LNCaP clone FGC (cell line): Measurements from ENCODE around the gene NACA2.
"Not testable (repeated sequence)": the region's sequence is repeated elsewhere in the genome, so short reads cannot be mapped to it uniquely, and the experiment has no call there.

Experiments used
- DNase-seq: peaks from one replicate; pipeline ENCODE4 v3.0.0-alpha.2; 2011; ENCODE audit warnings: low read depth
- H3K4me3 ChIP-seq: 2 replicates; pipeline ENCODE4 v1.5.1; 2011; ENCODE audit warnings: mild to moderate bottlenecking, low read depth, low read length, control low read depth
- TF ChIP-seq, protein P1 (sequence below): IDR thresholded peaks from 2 replicates; pipeline ENCODE4 v1.5.1; 2012; ENCODE audit warnings: mild to moderate bottlenecking; ENCODE audit not compliant: control insufficient read depth, insufficient read depth; ENCODE audit errors: extremely low read depth

Gene NACA2

DNA sequence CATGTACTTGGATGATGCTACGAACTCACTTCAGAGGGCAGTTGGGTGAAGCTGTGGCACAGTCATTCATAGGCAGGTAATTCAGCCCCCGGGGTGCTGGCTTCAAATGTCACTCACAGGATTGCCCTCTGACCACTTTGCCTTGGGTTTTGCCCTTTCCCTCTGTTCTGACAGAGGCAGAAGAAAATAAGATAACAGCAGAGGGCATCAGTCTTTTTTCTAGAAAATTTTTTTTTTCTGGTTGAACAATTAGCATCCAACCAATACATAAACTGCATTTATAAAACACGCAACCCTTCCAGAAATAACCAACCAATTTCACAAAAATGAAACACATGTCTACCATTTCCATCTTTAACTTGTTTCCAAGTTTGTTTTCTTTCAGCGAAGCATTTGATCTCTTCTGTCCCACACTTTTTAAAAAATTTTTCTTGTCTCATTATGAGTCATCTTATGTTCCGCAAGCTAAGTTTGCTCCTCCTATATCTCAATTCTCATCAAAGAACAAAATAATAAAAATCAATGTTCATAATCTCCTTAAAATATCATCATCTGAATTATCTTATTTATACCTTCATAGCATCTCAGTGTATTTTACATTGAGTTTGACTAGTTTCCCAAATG is 15.6 kb downstream of the NACA2 start:
- TF ChIP-seq, protein P1, sequence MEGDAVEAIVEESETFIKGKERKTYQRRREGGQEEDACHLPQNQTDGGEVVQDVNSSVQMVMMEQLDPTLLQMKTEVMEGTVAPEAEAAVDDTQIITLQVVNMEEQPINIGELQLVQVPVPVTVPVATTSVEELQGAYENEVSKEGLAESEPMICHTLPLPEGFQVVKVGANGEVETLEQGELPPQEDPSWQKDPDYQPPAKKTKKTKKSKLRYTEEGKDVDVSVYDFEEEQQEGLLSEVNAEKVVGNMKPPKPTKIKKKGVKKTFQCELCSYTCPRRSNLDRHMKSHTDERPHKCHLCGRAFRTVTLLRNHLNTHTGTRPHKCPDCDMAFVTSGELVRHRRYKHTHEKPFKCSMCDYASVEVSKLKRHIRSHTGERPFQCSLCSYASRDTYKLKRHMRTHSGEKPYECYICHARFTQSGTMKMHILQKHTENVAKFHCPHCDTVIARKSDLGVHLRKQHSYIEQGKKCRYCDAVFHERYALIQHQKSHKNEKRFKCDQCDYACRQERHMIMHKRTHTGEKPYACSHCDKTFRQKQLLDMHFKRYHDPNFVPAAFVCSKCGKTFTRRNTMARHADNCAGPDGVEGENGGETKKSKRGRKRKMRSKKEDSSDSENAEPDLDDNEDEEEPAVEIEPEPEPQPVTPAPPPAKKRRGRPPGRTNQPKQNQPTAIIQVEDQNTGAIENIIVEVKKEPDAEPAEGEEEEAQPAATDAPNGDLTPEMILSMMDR = no peak
- no peak for DNase-seq
- no peak overlapping the region for H3K4me3 ChIP-seq

DNA sequence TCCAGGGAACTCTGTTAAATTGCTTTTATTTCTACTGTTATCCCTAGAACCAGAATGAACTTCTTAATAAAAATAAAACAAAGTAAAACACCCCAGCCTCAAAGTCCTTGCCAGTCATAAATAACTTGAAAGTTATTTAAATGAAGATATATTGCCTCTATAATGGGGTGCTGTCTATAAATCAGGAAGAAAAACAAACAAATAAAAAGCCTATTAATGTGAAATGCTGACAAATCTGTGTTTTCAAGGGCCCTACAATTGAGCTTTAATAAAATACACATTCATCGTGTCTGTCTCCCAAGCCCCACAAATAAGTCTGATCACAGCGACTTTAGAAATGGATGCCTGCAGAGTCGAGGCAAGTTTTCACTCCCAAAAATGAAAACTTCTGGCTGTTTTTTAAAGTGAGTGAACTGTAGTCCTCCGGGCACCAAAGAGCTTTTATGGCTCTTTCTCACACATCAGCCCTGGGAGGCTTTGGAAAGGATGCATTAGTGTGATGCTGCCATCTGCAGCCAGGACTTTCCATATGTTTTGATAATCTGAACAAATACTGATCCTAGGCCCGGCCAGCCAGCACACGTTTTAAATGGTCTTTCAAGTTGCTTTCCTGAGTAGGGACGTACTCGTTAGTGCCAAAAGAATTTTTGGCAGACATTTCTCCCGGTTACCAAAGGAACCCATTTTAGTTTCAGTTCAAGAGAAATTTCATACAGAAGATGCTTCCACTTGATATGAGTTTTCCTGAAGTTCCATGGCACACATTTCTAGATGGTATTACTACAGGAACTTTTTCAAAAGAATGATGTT is 16.3 kb downstream of the NACA2 start:
- TF ChIP-seq, protein P1 = peak; percentile 70
- DNase-seq = peak; percentile 50
- no peak overlapping the region for H3K4me3 ChIP-seq

DNA sequence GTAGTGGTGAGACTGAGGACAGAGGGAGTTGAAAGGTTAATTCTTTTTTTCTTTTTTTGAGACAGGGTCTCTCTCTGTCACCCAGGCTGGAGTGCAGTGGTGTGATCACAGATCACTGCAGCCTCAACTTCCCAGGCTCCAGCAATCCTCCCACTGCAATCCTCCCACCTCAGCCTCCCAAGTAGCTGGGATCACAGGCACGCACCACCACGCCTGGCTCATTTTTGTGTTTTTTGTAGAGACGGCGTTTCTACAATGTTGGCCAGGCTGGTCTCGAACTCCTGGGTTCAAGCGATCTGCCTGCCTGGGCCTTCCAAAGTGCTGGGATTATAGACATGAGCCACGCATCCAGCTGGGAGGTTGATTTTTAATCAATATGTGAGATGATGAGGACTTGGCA is 18.5 kb downstream of the NACA2 start:
- DNase-seq, H3K4me3 ChIP-seq: not testable (repeated sequence)

DNA sequence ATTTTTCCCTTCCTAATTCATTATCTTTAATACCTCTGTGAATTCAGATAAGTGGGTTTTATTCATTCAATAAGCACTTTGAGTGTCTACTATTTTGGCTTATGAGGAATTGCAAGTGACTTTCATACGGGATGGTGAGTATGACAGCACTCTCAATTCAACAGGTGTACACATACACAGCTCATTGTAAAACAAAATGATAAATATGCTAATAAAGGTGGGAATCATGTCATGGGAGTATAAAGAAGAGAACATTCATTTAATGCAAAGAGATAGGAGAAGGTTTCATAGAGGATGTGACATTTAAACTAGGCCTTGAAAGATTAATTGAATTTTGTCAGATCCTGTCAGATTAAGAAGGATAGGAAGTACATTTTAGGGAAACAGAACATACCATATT is 19.4 kb downstream of the NACA2 start:
- no peak for DNase-seq
- TF ChIP-seq, protein P1 = no peak
- H3K4me3 ChIP-seq = no peak overlapping the region

DNA sequence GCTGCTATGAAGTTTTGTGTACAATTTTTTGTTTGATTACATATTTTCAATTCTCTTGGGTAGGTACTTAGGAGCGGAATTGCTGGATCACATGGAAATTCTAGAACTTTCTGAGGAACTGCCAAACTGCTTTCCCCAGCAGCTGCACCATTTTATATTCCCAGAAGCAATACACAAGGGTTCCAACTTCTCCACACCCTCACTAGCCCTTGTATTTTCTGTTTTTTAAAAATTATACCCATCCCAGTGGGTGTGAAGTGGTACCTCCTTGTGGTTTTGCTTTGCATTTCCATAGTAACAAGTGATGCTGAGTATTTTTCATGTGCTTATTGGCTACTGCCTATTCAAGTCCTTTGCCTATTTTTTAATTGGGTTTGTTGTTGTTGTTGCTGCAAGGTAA is 20.9 kb downstream of the NACA2 start:
- TF ChIP-seq, protein P1 = no peak
- H3K4me3 ChIP-seq = no peak overlapping the region
- no peak for DNase-seq

DNA sequence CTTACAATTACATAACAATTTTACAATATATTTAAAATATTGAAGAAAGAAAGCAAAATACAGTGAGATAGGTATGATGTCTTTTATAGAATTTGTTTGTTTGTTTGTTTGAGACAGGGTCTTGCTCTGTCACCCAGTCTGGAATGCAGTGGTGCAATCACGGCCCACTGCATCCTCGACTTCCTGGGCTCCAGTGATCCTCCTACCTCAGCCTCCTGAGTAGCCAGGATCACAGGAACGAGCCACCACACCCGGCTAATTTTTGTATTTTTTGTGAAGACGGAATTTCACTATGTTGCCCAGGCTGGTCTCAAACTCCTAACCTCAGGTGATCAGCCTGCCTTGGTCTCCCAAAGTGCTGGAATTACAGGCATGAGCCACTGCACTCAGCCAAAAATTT is 21.5 kb downstream of the NACA2 start:
- not testable (repeated sequence) for DNase-seq, H3K4me3 ChIP-seq

DNA sequence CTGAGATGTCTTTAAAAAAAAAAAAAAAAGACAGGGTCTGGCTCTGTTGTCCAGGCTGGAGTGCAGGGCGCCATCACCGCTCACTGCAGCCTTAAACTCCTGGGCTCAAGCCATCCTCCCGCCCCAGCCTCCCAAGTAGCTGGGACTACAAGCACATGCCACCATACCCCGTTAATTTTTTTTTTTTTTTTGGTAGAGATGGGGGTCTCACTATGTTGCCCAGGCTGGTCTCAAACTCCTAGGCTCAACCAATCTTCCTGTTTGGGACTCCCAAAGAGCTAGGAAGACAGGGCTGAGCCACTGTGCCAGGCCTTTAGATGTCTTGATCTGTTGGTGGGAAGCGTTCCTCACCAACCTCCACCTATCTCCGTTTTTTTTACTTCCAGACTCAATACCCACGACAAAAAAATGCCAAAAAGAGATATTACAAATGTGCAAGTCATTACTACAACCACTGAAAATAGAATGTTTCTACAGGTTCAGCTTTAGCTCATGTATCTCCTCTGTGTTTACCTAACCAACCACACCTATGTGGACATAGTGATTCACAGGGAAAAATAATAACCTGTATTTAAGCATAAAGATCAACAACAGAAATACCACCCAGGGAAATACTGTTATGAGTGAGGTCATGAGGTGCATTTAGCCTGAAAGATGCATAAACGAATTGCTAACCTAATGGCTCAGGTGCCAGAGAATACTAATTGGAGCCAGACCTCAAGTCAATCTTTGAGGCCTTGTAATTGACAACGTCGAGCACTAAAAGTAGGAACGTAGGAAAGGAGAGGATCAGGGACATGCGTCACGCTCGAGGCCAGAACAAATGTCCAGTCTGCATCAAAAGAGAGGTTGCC is 22.6 kb downstream of the NACA2 start:
- TF ChIP-seq, protein P1 = no peak
- no peak overlapping the region for H3K4me3 ChIP-seq
- DNase-seq = no peak
